ENCODE results near the gene RIMS4. TPM values are rescaled to one million over a fixed set of nuclear protein-coding genes. Genes with fewer than 3 reads are reported as not detected.

The RIMS4 gene
- total RNA-seq, 2 donors from 2014 or later: 1.0 to 61.9 TPM

GRCh38 chr20:44841955-44842354 lies 31.6 kb upstream of the RIMS4 start:
- DNase-seq (ENCODE audit: low spot score): no peak
- Histone ChIP-seq H3K4me1 (replicated peaks) (no peaks in the 10 kb centered on the region), H3K27ac (no peak overlapping the region), H3K36me3 (no peaks in the 10 kb centered on the region), H3K9me3 (no peaks in the 10 kb centered on the region), H3K4me3 (no peak overlapping the region), H3K27me3 (replicated peaks; ENCODE audit: insufficient read depth) (peaks cover under 1% of the 10 kb centered on the region)
- TF ChIP-seq POLR2AphosphoS5 (IDR thresholded peaks at IDR 0.05) (no peak), CTCF (IDR thresholded peaks at IDR 0.05) (no peak)
- 66% methylated on average over 6 of the region's 6 CpGs for WGBS
- intact Hi-C loops (cut with DNase I): no loop called here

- intact Hi-C loops (cut with DNase I): no loop called here
- TF ChIP-seq POLR2A (IDR thresholded peaks at IDR 0.05) (no peak), POLR2AphosphoS5 (IDR thresholded peaks at IDR 0.05) (no peak), CTCF (IDR thresholded peaks at IDR 0.05) (no peak)
Measured at GRCh38 chr20:44840826-44841225, 30.5 kb upstream of the RIMS4 start.

GRCh38 chr20:44839481-44839880 lies 29.1 kb upstream of the RIMS4 start:
- WGBS: 84% methylated on average over 5 of the region's 5 CpGs
- no peaks in the 10 kb centered on the region for H3K9me3 ChIP-seq
- no peak for DNase-seq (ENCODE audit: low spot score)

More at GRCh38 chr20:44840826-44841225, 30.5 kb upstream of the RIMS4 start:
- no peak for DNase-seq (ENCODE audit: low spot score)
- Histone ChIP-seq H3K36me3 (no peaks in the 10 kb centered on the region), H3K27me3 (replicated peaks; ENCODE audit: insufficient read depth) (peaks cover 3% of the 10 kb centered on the region), H3K4me3 (no peak overlapping the region), H3K4me1 (replicated peaks) (no peaks in the 10 kb centered on the region), H3K9me3 (no peaks in the 10 kb centered on the region), H3K27ac (no peak overlapping the region)
- 79% methylated on average over 5 of the region's 5 CpGs for WGBS

GRCh38 chr20:44838521-44838920 lies 28.2 kb upstream of the RIMS4 start:
- Histone ChIP-seq H3K4me1 (replicated peaks) (no peaks in the 10 kb centered on the region), H3K9me3 (no peaks in the 10 kb centered on the region), H3K27ac (no peak overlapping the region), H3K4me3 (no peak overlapping the region), H3K27me3 (replicated peaks; ENCODE audit: insufficient read depth) (peaks cover 3% of the 10 kb centered on the region), H3K36me3 (no peaks in the 10 kb centered on the region)
- TF ChIP-seq CTCF (IDR thresholded peaks at IDR 0.05): no peak
- TF ChIP-seq POLR2A (IDR thresholded peaks at IDR 0.05): no peak
- no peak for TF ChIP-seq POLR2AphosphoS5 (IDR thresholded peaks at IDR 0.05)
- DNase-seq (ENCODE audit: low spot score): no peak
- WGBS: 94% methylated on average over 1 of the region's 1 CpG
- intact Hi-C loops (cut with DNase I): no loop called here

More at GRCh38 chr20:44839481-44839880, 29.1 kb upstream of the RIMS4 start:
- no peaks in the 10 kb centered on the region for H3K36me3 ChIP-seq
- no peak overlapping the region for H3K4me3 ChIP-seq
- peaks cover 3% of the 10 kb centered on the region for H3K27me3 ChIP-seq (replicated peaks; ENCODE audit: insufficient read depth)
- no peaks in the 10 kb centered on the region for H3K4me1 ChIP-seq (replicated peaks)
- intact Hi-C loops (cut with DNase I): no loop called here
- H3K27ac ChIP-seq: no peak overlapping the region
- TF ChIP-seq CTCF (IDR thresholded peaks at IDR 0.05): no peak
- no peak for TF ChIP-seq POLR2AphosphoS5 (IDR thresholded peaks at IDR 0.05)
- no peak for TF ChIP-seq POLR2A (IDR thresholded peaks at IDR 0.05)

- Histone ChIP-seq H3K27me3 (replicated peaks; ENCODE audit: insufficient read depth) (peaks cover 3% of the 10 kb centered on the region), H3K9me3 (no peaks in the 10 kb centered on the region), H3K36me3 (no peaks in the 10 kb centered on the region), H3K4me1 (replicated peaks) (no peaks in the 10 kb centered on the region), H3K4me3 (no peak overlapping the region), H3K27ac (no peak overlapping the region)
- no peak for DNase-seq (ENCODE audit: low spot score)
- no peak for TF ChIP-seq POLR2A (IDR thresholded peaks at IDR 0.05)
- TF ChIP-seq POLR2AphosphoS5 (IDR thresholded peaks at IDR 0.05): no peak
- no peak for TF ChIP-seq CTCF (IDR thresholded peaks at IDR 0.05)
- 46% methylated on average over 3 of the region's 3 CpGs for WGBS
- intact Hi-C loops (cut with DNase I): no loop called here
Measured at GRCh38 chr20:44837946-44838345, 27.6 kb upstream of the RIMS4 start.

Measured in prostate gland (tissue), 2 donors.